ENCODE measurements around the gene EDNRB. TPM values are rescaled to one million over a fixed set of nuclear protein-coding genes. Genes with fewer than 3 reads are reported as not detected.

EDNRB gene
- total RNA-seq, 2 donors from 2014 or later: 4.4 to 5.9 TPM

GRCh38 chr13:77893066-77893465 lies 25.6 kb downstream of the EDNRB start:
- no peak overlapping the region for H3K27ac ChIP-seq (ENCODE audit: low read depth, low read length)
- no peaks in the 10 kb centered on the region for H3K36me3 Mint-ChIP-seq (ENCODE audit: low read depth)
- no peak overlapping the region for H3K4me3 ChIP-seq (ENCODE audit: low read length)
- H3K4me3 Mint-ChIP-seq: no peak overlapping the region
- 94 to 98% methylated on average over 6 of the region's 6 CpGs for WGBS, 2 experiments (ENCODE audit: insufficient coverage in 1 of 2, insufficient read length in 1 of 2)
- no peak overlapping the region for H3K9ac ChIP-seq (ENCODE audit: extremely low read depth, low read length, poor library complexity, severe bottlenecking)
- no peak overlapping the region for H3K27ac Mint-ChIP-seq
- H3K36me3 ChIP-seq (ENCODE audit: control insufficient read depth, insufficient read depth, low read length): no peaks in the 10 kb centered on the region
- no peaks in the 10 kb centered on the region for H3K27me3 Mint-ChIP-seq (ENCODE audit: insufficient read depth)
- no peaks in the 10 kb centered on the region for H3K27me3 ChIP-seq (ENCODE audit: control insufficient read depth, insufficient read depth, low read length, poor library complexity, severe bottlenecking)
- no peak for DNase-seq
- H3K9me3 Mint-ChIP-seq: no peaks in the 10 kb centered on the region
- TF ChIP-seq, protein P1, sequence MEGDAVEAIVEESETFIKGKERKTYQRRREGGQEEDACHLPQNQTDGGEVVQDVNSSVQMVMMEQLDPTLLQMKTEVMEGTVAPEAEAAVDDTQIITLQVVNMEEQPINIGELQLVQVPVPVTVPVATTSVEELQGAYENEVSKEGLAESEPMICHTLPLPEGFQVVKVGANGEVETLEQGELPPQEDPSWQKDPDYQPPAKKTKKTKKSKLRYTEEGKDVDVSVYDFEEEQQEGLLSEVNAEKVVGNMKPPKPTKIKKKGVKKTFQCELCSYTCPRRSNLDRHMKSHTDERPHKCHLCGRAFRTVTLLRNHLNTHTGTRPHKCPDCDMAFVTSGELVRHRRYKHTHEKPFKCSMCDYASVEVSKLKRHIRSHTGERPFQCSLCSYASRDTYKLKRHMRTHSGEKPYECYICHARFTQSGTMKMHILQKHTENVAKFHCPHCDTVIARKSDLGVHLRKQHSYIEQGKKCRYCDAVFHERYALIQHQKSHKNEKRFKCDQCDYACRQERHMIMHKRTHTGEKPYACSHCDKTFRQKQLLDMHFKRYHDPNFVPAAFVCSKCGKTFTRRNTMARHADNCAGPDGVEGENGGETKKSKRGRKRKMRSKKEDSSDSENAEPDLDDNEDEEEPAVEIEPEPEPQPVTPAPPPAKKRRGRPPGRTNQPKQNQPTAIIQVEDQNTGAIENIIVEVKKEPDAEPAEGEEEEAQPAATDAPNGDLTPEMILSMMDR (conservative IDR thresholded peaks at IDR 0.05): no peak
- no peaks in the 10 kb centered on the region for H3K4me1 ChIP-seq (ENCODE audit: control insufficient read depth, insufficient read depth, low read length)
- peaks cover under 1% of the 10 kb centered on the region for H3K4me1 Mint-ChIP-seq
- peaks cover 10% of the 10 kb centered on the region for H3K9me3 ChIP-seq (ENCODE audit: control insufficient read depth, low read length)

GRCh38 chr13:77892491-77892890 lies 26.1 kb downstream of the EDNRB start:
- Mint-ChIP-seq H3K9me3 (no peaks in the 10 kb centered on the region), H3K27ac (no peak overlapping the region), H3K36me3 (ENCODE audit: low read depth) (no peaks in the 10 kb centered on the region), H3K4me3 (no peak overlapping the region), H3K27me3 (ENCODE audit: insufficient read depth) (no peaks in the 10 kb centered on the region), H3K4me1 (peaks cover 2% of the 10 kb centered on the region)
- H3K36me3 ChIP-seq (ENCODE audit: control insufficient read depth, insufficient read depth, low read length): no peaks in the 10 kb centered on the region
- no peak overlapping the region for H3K9ac ChIP-seq (ENCODE audit: extremely low read depth, low read length, poor library complexity, severe bottlenecking)
- no peak overlapping the region for H3K4me3 ChIP-seq (ENCODE audit: low read length)
- no peaks in the 10 kb centered on the region for H3K27me3 ChIP-seq (ENCODE audit: control insufficient read depth, insufficient read depth, low read length, poor library complexity, severe bottlenecking)
- no peak for DNase-seq
- TF ChIP-seq, protein P1 (conservative IDR thresholded peaks at IDR 0.05): no peak
- no peaks in the 10 kb centered on the region for H3K4me1 ChIP-seq (ENCODE audit: control insufficient read depth, insufficient read depth, low read length)
- H3K9me3 ChIP-seq (ENCODE audit: control insufficient read depth, low read length): peaks cover 10% of the 10 kb centered on the region
- H3K27ac ChIP-seq (ENCODE audit: low read depth, low read length): no peak overlapping the region

- no peak for DNase-seq
- TF ChIP-seq, protein P1 (conservative IDR thresholded peaks at IDR 0.05): no peak
- H3K36me3 ChIP-seq (ENCODE audit: control insufficient read depth, insufficient read depth, low read length): no peaks in the 10 kb centered on the region
- no peak overlapping the region for H3K9ac ChIP-seq (ENCODE audit: extremely low read depth, low read length, poor library complexity, severe bottlenecking)
- no peak overlapping the region for H3K27ac ChIP-seq (ENCODE audit: low read depth, low read length)
- Mint-ChIP-seq H3K4me1 (peaks cover 7% of the 10 kb centered on the region), H3K36me3 (ENCODE audit: low read depth) (no peaks in the 10 kb centered on the region), H3K4me3 (no peak overlapping the region), H3K27ac (no peak overlapping the region), H3K9me3 (no peaks in the 10 kb centered on the region), H3K27me3 (ENCODE audit: insufficient read depth) (no peaks in the 10 kb centered on the region)
- H3K9me3 ChIP-seq (ENCODE audit: control insufficient read depth, low read length): peaks cover 10% of the 10 kb centered on the region
- no peak overlapping the region for H3K4me3 ChIP-seq (ENCODE audit: low read length)
- H3K27me3 ChIP-seq (ENCODE audit: control insufficient read depth, insufficient read depth, low read length, poor library complexity, severe bottlenecking): no peaks in the 10 kb centered on the region
- WGBS, 2 experiments (ENCODE audit: insufficient coverage in 1 of 2, insufficient read length in 1 of 2): 88 to 95% methylated on average over 2 of the region's 2 CpGs
- no peaks in the 10 kb centered on the region for H3K4me1 ChIP-seq (ENCODE audit: control insufficient read depth, insufficient read depth, low read length)
These were observed 27.1 kb downstream of the EDNRB start for GRCh38 chr13:77891486-77891885.
